Astrocyte of the cerebellum (primary cell): ENCODE results near the gene BRSK2.

Experiments
- DNase-seq: peaks from one replicate; pipeline ENCODE4 v3.0.0-alpha.2; 2011; ENCODE audit warnings: low read depth
- H3K4me3 ChIP-seq: 2 replicates; pipeline ENCODE4 v1.5.1; 2011; ENCODE audit warnings: mild to moderate bottlenecking, low read depth, low read length, moderate library complexity
- CTCF ChIP-seq: IDR thresholded peaks from 2 replicates; pipeline ENCODE4 v1.5.1; 2012; ENCODE audit warnings: low read length, low read depth, moderate library complexity, mild to moderate bottlenecking; ENCODE audit errors: missing control alignments
- in situ Hi-C: cut with HindIII; loops from 2 replicates; pipeline ENCODE4 v1.10.0; 2017; ENCODE audit warnings: low sequenced_read_pairs

Gene BRSK2

GRCh38 chr11:1396375-1396841 is 6.7 kb downstream of the BRSK2 start:
- in situ Hi-C loops, result no loop called here
- TF ChIP-seq CTCF, result no peak
- H3K4me3 ChIP-seq, result no peak overlapping the region

DNA sequence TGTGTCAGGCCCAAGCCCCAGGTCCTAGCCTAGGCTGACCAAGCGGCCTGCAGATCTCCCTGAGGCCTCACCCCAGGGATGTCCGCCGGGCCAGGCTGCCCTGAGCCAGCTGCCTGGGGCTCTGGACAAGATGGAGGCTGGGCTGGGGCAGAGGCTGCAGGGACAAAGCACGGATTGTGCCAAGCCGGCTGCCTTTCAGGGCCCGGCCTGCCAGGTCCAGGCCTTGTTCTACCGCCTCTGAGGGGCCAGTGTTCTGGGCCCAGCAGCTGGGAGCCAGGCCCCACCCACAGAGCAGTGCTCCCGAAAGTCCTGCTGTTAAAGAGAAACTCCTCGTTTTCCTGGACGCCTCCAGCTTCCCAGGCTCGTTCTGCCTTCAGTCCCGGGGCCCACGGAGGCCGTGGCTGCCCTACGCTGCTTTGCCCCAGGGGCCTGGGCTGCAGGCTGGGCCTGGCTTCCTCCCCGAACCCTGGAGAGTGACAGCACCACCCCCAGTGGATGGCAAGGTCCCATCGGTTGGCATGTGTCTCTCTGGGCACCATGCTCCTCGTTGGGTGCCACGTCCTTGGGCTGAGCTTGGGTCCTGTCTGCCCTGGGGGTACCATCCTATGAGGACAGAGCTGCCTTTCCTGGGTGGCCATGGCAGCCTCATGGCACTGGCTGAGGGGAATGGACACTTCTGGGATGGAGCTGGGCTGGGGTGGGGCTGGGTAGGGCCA is 7.6 kb downstream of the BRSK2 start:
- in situ Hi-C loops, result no loop called here
- H3K4me3 ChIP-seq, result no peak overlapping the region
- no peak for TF ChIP-seq CTCF
- no peak for DNase-seq

More at GRCh38 chr11:1396375-1396841, 6.7 kb downstream of the BRSK2 start:
- DNase-seq, result no peak

- in situ Hi-C loops, result no loop called here
- no peak for DNase-seq
- no peak for TF ChIP-seq CTCF
- H3K4me3 ChIP-seq, result no peak overlapping the region
These were observed 8.3 kb downstream of the BRSK2 start for GRCh38 chr11:1397862-1398527.

DNA sequence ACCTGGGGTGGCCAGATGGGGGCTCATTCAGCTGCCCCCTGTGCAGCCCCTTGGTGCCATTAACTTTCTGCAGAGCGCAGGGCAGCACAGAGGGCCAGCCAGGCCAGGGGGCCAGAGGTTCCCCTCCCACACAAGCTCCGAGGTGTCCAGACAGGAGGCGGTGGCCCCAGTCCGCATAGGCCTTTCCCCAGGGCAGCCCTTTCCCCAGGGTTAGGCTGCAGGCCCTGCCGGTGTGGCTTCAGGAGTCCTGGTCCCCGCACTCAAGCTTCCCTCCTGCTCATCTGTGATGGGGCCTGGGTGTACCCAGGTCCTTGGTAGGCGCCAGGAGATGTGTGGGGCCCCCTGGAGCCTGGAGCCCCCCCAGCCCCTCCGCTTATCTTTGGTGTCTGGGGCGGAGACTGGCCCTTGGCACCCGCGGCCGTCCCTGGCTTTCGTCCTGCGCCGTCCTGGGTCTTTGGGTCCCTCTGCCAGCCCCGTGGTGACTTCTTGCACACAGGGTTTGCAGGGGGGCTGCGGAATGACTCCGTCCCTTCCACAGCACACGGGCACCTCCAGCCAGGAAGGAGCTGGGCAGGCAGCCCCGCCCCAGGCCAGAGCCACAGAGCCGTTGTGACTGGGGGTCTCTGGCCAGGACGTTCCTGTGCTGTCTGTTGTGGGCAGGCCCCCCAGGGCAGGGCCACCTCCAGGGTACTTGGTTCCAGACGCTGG is 8.9 kb downstream of the BRSK2 start:
- H3K4me3 ChIP-seq, result no peak overlapping the region
- DNase-seq, result no peak
- in situ Hi-C loops, result no loop called here
- TF ChIP-seq CTCF, result no peak

GRCh38 chr11:1399386-1400316 is 9.9 kb downstream of the BRSK2 start:
- no peak for DNase-seq
- no peak for TF ChIP-seq CTCF
- no peak overlapping the region for H3K4me3 ChIP-seq
- in situ Hi-C loops, result no loop called here
